Measurements from ENCODE around the gene C2orf78.

- TF ChIP-seq CTCF (IDR thresholded peaks at IDR 0.05) (no peak), POLR2A (IDR thresholded peaks at IDR 0.05) (no peak)
Measured at GRCh38 chr2:73746877-73747208, 37.1 kb upstream of the C2orf78 start.
